Lung (tissue), 12 donors: ENCODE data around the gene EVI2A. TPM values are rescaled to one million over a fixed set of nuclear protein-coding genes. Genes with fewer than 3 reads are reported as not detected.

Experiments used
- ATAC-seq: fragments of 200-7000 bp; cut with Tn5 transposase; one replicate; pipeline ENCODE4 v1.9.1; 2020; ENCODE audit warnings: moderate number of reproducible peaks; ENCODE audit not compliant: insufficient read depth, low FRiP score
- DNase-seq, 3 donors: peaks; one replicate each; pipeline ENCODE4 v3.0.0-alpha.2; 2013 to 2017
- H3K27ac ChIP-seq, 2 donors: one replicate each; pipeline ENCODE4 v1.5.1; 2013; ENCODE audit warnings: mild to moderate bottlenecking in 2 of 2, moderate library complexity in 2 of 2, control low read depth in 1 of 2, inconsistent platforms in 1 of 2, low read depth in 1 of 2, low read length in 1 of 2
- H3K27me3 ChIP-seq, 3 donors: one replicate each; pipeline ENCODE4 v1.5.1; 2013; ENCODE audit warnings: low read length in 2 of 3; ENCODE audit not compliant: control insufficient read depth in 3 of 3, insufficient read depth in 3 of 3
- H3K36me3 ChIP-seq, 4 donors: one replicate each; pipeline ENCODE4 v1.5.1; 2013; ENCODE audit warnings: low read length in 4 of 4, mild to moderate bottlenecking in 1 of 4, moderate library complexity in 1 of 4; ENCODE audit not compliant: control insufficient read depth in 4 of 4, insufficient read depth in 4 of 4
- H3K4me1 ChIP-seq, 5 donors: one replicate each; pipeline ENCODE4 v1.5.1; 2013; ENCODE audit warnings: low read length in 5 of 5, mild to moderate bottlenecking in 2 of 5, moderate library complexity in 1 of 5; ENCODE audit not compliant: control insufficient read depth in 5 of 5, insufficient read depth in 5 of 5
- H3K4me3 ChIP-seq: one replicate; pipeline ENCODE4 v1.5.1; 2013; ENCODE audit warnings: mild to moderate bottlenecking, control low read depth, moderate library complexity
- H3K9ac ChIP-seq, 2 donors: one replicate each; pipeline ENCODE4 v1.5.1; 2013; ENCODE audit warnings: low read length in 2 of 2, control low read depth in 1 of 2; ENCODE audit not compliant: insufficient read depth in 1 of 2
- H3K9me3 ChIP-seq, 4 donors: one replicate each; pipeline ENCODE4 v1.5.1; 2013; ENCODE audit warnings: low read length in 3 of 4, mild to moderate bottlenecking in 1 of 4, moderate library complexity in 1 of 4; ENCODE audit not compliant: control insufficient read depth in 4 of 4, insufficient read depth in 3 of 4
- CTCF ChIP-seq: IDR thresholded peaks from 2 replicates; pipeline ENCODE4 v1.5.1; 2012; ENCODE audit warnings: mild to moderate bottlenecking; ENCODE audit errors: control extremely low read depth, extremely low read depth
- WGBS, 2 donors: extraction: QIAGEN DNeasy Blood & Tissue Kit; methylation state at CpG; one replicate each; pipeline ENCODE4 v1.1.7; 2013; 5-methylcytosine and 5-hydroxymethylcytosine counted together
- polyA plus RNA-seq, 2 donors: library from polyadenylated mRNA; stranded (reverse); fragments of 200-250 nt; gene quantifications; one replicate each; pipeline ENCODE4 v1.2.1, GENCODE V29; 2013
- total RNA-seq, 2 donors: library from RNA; depleted of rRNA in 1 of 2; stranded (reverse); fragments of >200 nt in 1 of 2; gene quantifications; one replicate each; pipeline ENCODE4 v1.2.1, GENCODE V29; 2014 to 2021
- donor health status: control.
- donor health status: control.
- donor health status: Bipolar disorder and iron deficiency.
- donor health status: healthy.
- donor health status: DM: yes; HTN: yes; CAD: no.

The EVI2A gene
- total and polyA plus RNA-seq, 4 donors, result 8.9 to 44.9 (median 16.3) TPM

- Histone ChIP-seq H3K27ac (peak overlapping the region in 1 of 2 donors; percentile 50), H3K4me1 (peaks cover 0 to 14% (median 7%) of the 10 kb centered on the region in 5 donors), H3K36me3 (peaks cover 3 to 13% (median 5%) of the 10 kb centered on the region in 4 donors), H3K27me3 (no peaks in the 10 kb centered on the region), H3K9me3 (no peaks in the 10 kb centered on the region), H3K9ac (no peak overlapping the region), H3K4me3 (no peak overlapping the region)
- no peak for TF ChIP-seq CTCF
- DNase-seq (no peak), ATAC-seq (no peak)
- 54 to 81% methylated on average over 1 of the region's 1 CpG for WGBS, 2 donors
Measured at GRCh38 chr17:31275116-31275515, 46.3 kb downstream of the EVI2A start.

- Histone ChIP-seq H3K9ac (no peak overlapping the region), H3K4me3 (no peak overlapping the region), H3K4me1 (peaks cover 0 to 14% (median 7%) of the 10 kb centered on the region in 5 donors), H3K36me3 (peaks cover 3 to 13% (median 6%) of the 10 kb centered on the region in 4 donors), H3K27me3 (no peaks in the 10 kb centered on the region), H3K9me3 (no peaks in the 10 kb centered on the region), H3K27ac (no peak overlapping the region)
- WGBS, 2 donors, result 34 to 51% methylated on average over 2 of the region's 2 CpGs
- DNase-seq (peak in 2 of 3 donors; percentile 67 to 87), ATAC-seq (no peak)
- no peak for TF ChIP-seq CTCF
Measured at GRCh38 chr17:31274252-31274651, 47.2 kb downstream of the EVI2A start.

- H3K27me3 ChIP-seq, result no peaks in the 10 kb centered on the region
- no peak overlapping the region for H3K9ac ChIP-seq
- H3K36me3 ChIP-seq, result peaks cover 1 to 13% (median 11%) of the 10 kb centered on the region in 4 donors
- peaks cover 0 to 20% (median 7%) of the 10 kb centered on the region in 5 donors for H3K4me1 ChIP-seq
- no peak overlapping the region for H3K4me3 ChIP-seq
- peak in 2 of 3 donors; percentile 64 to 70 for DNase-seq
- H3K27ac ChIP-seq, result no peak overlapping the region
- ATAC-seq, result no peak
- no peaks in the 10 kb centered on the region for H3K9me3 ChIP-seq
- WGBS, 2 donors, result 77 to 80% methylated on average over 1 of the region's 1 CpG
- no peak for TF ChIP-seq CTCF
Measured at GRCh38 chr17:31273516-31273915, 47.9 kb downstream of the EVI2A start.

GRCh38 chr17:31272803-31273202 is 48.6 kb downstream of the EVI2A start:
- Histone ChIP-seq H3K4me3 (no peak overlapping the region), H3K36me3 (peaks cover under 1 to 13% (median 10%) of the 10 kb centered on the region in 4 donors), H3K9me3 (no peaks in the 10 kb centered on the region), H3K4me1 (peaks cover 0 to 20% (median 7%) of the 10 kb centered on the region in 5 donors), H3K27me3 (no peaks in the 10 kb centered on the region), H3K27ac (no peak overlapping the region), H3K9ac (no peak overlapping the region)
- no peak for TF ChIP-seq CTCF
- no peak for DNase-seq
- ATAC-seq, result no peak
